Measurements from ENCODE around the gene GSK3A. TPM values are rescaled to one million over a fixed set of nuclear protein-coding genes. Genes with fewer than 3 reads are reported as not detected.

Gene GSK3A
- total RNA-seq, 1 experiment from 2014 or later, result 70.1 TPM

- CTCF ChIA-PET, result no interaction called here
Observed at GRCh38 chr19:42212886-42213285, 29.5 kb downstream of the GSK3A start.

DNA sequence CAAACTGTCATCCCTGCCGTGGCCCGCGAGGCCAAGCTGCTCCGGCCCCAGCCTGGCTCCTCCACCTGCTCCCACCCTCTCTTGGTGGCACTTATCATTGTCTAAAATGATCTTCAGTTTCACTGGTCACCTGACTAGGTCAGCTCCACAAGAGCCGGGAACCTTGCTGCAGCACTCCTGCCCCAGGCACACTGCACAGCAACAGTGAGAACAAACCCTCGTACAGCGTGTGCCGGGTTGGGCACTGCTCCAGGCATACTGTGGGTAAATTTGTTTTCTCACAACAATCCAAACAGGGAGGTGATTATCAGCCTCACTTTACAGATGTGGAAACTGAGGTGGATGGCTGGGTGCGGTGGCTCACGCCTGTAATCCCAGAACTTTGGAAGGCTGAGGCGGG is 33.8 kb downstream of the GSK3A start:
- intact Hi-C loops (cut with micrococcal nuclease; ENCODE audit: unreplicated experiment), result no loop called here
- POLR2A ChIA-PET (ENCODE audit: low non-redundant PET), result no interaction called here
- Histone ChIP-seq H3K27ac (ENCODE audit: low read depth, low read length, poor library complexity, severe bottlenecking) (no peak overlapping the region), H3K36me3 (ENCODE audit: insufficient read depth, low read length, poor library complexity, severe bottlenecking) (peaks cover 64% of the 10 kb centered on the region), H3K9me3 (ENCODE audit: low read depth, low read length, poor library complexity, severe bottlenecking) (no peaks in the 10 kb centered on the region), H3K27me3 (replicated peaks; ENCODE audit: insufficient read depth, low read depth, low read length, poor library complexity) (no peaks in the 10 kb centered on the region), H3K4me1 (ENCODE audit: insufficient read depth, low read length, poor library complexity, severe bottlenecking) (no peaks in the 10 kb centered on the region), H3K4me3 (ENCODE audit: low read depth, low read length, poor library complexity, severe bottlenecking) (no peak overlapping the region)
- DNase-seq (ENCODE audit: low spot score), result no peak
- BruUV-seq (replicated peaks), result no TSS peak
- CTCF ChIA-PET, result no interaction called here
- TF ChIP-seq, protein P1, sequence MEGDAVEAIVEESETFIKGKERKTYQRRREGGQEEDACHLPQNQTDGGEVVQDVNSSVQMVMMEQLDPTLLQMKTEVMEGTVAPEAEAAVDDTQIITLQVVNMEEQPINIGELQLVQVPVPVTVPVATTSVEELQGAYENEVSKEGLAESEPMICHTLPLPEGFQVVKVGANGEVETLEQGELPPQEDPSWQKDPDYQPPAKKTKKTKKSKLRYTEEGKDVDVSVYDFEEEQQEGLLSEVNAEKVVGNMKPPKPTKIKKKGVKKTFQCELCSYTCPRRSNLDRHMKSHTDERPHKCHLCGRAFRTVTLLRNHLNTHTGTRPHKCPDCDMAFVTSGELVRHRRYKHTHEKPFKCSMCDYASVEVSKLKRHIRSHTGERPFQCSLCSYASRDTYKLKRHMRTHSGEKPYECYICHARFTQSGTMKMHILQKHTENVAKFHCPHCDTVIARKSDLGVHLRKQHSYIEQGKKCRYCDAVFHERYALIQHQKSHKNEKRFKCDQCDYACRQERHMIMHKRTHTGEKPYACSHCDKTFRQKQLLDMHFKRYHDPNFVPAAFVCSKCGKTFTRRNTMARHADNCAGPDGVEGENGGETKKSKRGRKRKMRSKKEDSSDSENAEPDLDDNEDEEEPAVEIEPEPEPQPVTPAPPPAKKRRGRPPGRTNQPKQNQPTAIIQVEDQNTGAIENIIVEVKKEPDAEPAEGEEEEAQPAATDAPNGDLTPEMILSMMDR (conservative IDR thresholded peaks at IDR 0.05; ENCODE audit: low read depth, low read length), result no peak
- no peak for TF ChIP-seq EZH2 (IDR thresholded peaks at IDR 0.05; ENCODE audit: borderline replicate concordance, low read depth, low read length, poor library complexity, severe bottlenecking)

More at GRCh38 chr19:42212886-42213285, 29.5 kb downstream of the GSK3A start:
- no peak for DNase-seq (ENCODE audit: low spot score)
- H3K36me3 ChIP-seq (ENCODE audit: insufficient read depth, low read length, poor library complexity, severe bottlenecking), result peaks cover 56% of the 10 kb centered on the region
- POLR2A ChIA-PET (ENCODE audit: low non-redundant PET), result no interaction called here
- no peak overlapping the region for H3K4me3 ChIP-seq (ENCODE audit: low read depth, low read length, poor library complexity, severe bottlenecking)
- TF ChIP-seq, protein P1 (conservative IDR thresholded peaks at IDR 0.05; ENCODE audit: low read depth, low read length), result no peak
- no peak for TF ChIP-seq EZH2 (IDR thresholded peaks at IDR 0.05; ENCODE audit: borderline replicate concordance, low read depth, low read length, poor library complexity, severe bottlenecking)
- H3K4me1 ChIP-seq (ENCODE audit: insufficient read depth, low read length, poor library complexity, severe bottlenecking), result peaks cover 8% of the 10 kb centered on the region
- no peaks in the 10 kb centered on the region for H3K27me3 ChIP-seq (replicated peaks; ENCODE audit: insufficient read depth, low read depth, low read length, poor library complexity)
- no peak overlapping the region for H3K27ac ChIP-seq (ENCODE audit: low read depth, low read length, poor library complexity, severe bottlenecking)
- no TSS peak for BruUV-seq (replicated peaks)
- intact Hi-C loops (cut with micrococcal nuclease; ENCODE audit: unreplicated experiment), result no loop called here
- no peaks in the 10 kb centered on the region for H3K9me3 ChIP-seq (ENCODE audit: low read depth, low read length, poor library complexity, severe bottlenecking)

DNA sequence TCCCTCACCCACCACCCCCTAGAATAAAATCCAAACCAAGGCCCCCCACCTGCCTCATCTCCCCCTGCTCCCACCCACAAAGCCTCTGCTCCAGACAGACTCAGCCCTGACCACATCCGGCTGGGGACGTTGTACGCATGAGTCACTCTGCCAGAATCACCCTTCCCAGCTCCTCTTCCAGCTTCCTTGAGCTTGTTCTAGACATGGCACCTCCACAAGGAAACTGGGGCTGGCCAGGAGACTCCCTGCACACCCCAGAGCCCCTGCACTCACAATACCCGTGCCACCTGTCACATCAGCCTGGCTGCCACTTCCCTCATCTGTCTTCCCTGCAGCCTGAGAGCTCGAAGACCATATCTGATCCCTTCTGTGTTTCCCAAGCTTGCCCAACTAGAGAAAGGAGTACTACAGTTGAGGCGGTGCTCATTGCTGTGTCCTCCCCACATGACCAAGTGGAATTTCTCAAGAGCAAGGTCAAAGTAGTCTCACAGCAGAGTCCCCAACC is 34.6 kb downstream of the GSK3A start:
- intact Hi-C loops (cut with micrococcal nuclease; ENCODE audit: unreplicated experiment), result no loop called here
- no peak for TF ChIP-seq EZH2 (IDR thresholded peaks at IDR 0.05; ENCODE audit: borderline replicate concordance, low read depth, low read length, poor library complexity, severe bottlenecking)
- TF ChIP-seq, protein P1 (conservative IDR thresholded peaks at IDR 0.05; ENCODE audit: low read depth, low read length), result no peak
- Histone ChIP-seq H3K36me3 (ENCODE audit: insufficient read depth, low read length, poor library complexity, severe bottlenecking) (peaks cover 65% of the 10 kb centered on the region), H3K4me1 (ENCODE audit: insufficient read depth, low read length, poor library complexity, severe bottlenecking) (no peaks in the 10 kb centered on the region), H3K9me3 (ENCODE audit: low read depth, low read length, poor library complexity, severe bottlenecking) (no peaks in the 10 kb centered on the region), H3K4me3 (ENCODE audit: low read depth, low read length, poor library complexity, severe bottlenecking) (no peak overlapping the region), H3K27me3 (replicated peaks; ENCODE audit: insufficient read depth, low read depth, low read length, poor library complexity) (no peaks in the 10 kb centered on the region), H3K27ac (ENCODE audit: low read depth, low read length, poor library complexity, severe bottlenecking) (no peak overlapping the region)
- ChIA-PET CTCF (interaction anchor here (0.6 kb wide), 1 partner anchor 76 kb away, joined by 3 read pairs; no protein-coding TSS in a partner anchor), POLR2A (ENCODE audit: low non-redundant PET) (no interaction called here)
- no peak for DNase-seq (ENCODE audit: low spot score)
- BruUV-seq (replicated peaks), result no TSS peak
